Nephron progenitor cell (in vitro differentiated cells): ENCODE results near the gene SRRT.

Experiments used
- DNase-seq: peaks from one replicate; pipeline ENCODE4 v3.0.0; 2021
- H3K27ac Mint-ChIP-seq: 2 replicates; pipeline ENCODE4 v1.8.0; 2021; ENCODE audit warnings: mild to moderate bottlenecking, moderate library complexity, mixed read lengths
- H3K27me3 Mint-ChIP-seq: 2 replicates; pipeline ENCODE4 v1.8.0; 2021; ENCODE audit warnings: mild to moderate bottlenecking, low read depth, mixed read lengths; ENCODE audit not compliant: poor library complexity
- H3K36me3 Mint-ChIP-seq: 2 replicates; pipeline ENCODE4 v1.8.0; 2021; ENCODE audit warnings: low read depth, mixed read lengths
- H3K4me1 Mint-ChIP-seq: 2 replicates; pipeline ENCODE4 v1.8.0; 2021; ENCODE audit warnings: mixed read lengths
- H3K4me3 Mint-ChIP-seq: 2 replicates; pipeline ENCODE4 v1.8.0; 2021; ENCODE audit warnings: mild to moderate bottlenecking, moderate library complexity, mixed read lengths
- H3K9me3 Mint-ChIP-seq: 2 replicates; pipeline ENCODE4 v1.8.0; 2021; ENCODE audit warnings: mild to moderate bottlenecking, moderate library complexity, mixed read lengths
- CTCF ChIP-seq: fragments of 200-600 bp; sonication (generic); IDR thresholded peaks from 2 replicates; pipeline ENCODE4 v1.5.0; 2021; ENCODE audit warnings: antibody characterized with exemption

The SRRT gene

GRCh38 chr7:100874577-100875355 lies at the start of gene SRRT:
Gene SRRT, plus strand, starts transcription at chr7:100875103. Its CDS starts 488 bp downstream, at chr7:100875591.
- Mint-ChIP-seq H3K4me1 (peaks cover 55% of the 10 kb centered on the region), H3K4me3 (peak within 1 kb of the TSS; percentile 99), H3K27ac (peak within 1 kb of the TSS; percentile 100), H3K27me3 (peaks cover 3% of the 10 kb centered on the region), H3K9me3 (no peaks in the 10 kb centered on the region), H3K36me3 (peaks cover 77% of the 10 kb centered on the region)
- TF ChIP-seq CTCF, result peak; percentile 31
- DNase-seq, result peak; percentile 98

GRCh38 chr7:100825215-100825671 lies 49.7 kb upstream of the SRRT start:
- Mint-ChIP-seq H3K4me1 (peaks cover 47% of the 10 kb centered on the region), H3K27ac (peak overlapping the region; percentile 47), H3K36me3 (peaks cover 21% of the 10 kb centered on the region), H3K9me3 (no peaks in the 10 kb centered on the region), H3K4me3 (peak overlapping the region; percentile 100), H3K27me3 (peaks cover 3% of the 10 kb centered on the region)
- no peak for TF ChIP-seq CTCF
- DNase-seq, result peak; percentile 29

- peaks cover 15% of the 10 kb centered on the region for H3K36me3 Mint-ChIP-seq
- H3K9me3 Mint-ChIP-seq, result no peaks in the 10 kb centered on the region
- DNase-seq, result no peak
- TF ChIP-seq CTCF, result peak; percentile 9
- peaks cover 5% of the 10 kb centered on the region for H3K27me3 Mint-ChIP-seq
- H3K27ac Mint-ChIP-seq, result peak overlapping the region; percentile 83
- H3K4me1 Mint-ChIP-seq, result peaks cover 47% of the 10 kb centered on the region
- peak overlapping the region; percentile 100 for H3K4me3 Mint-ChIP-seq
Observed at GRCh38 chr7:100825751-100826513, 49.0 kb upstream of the SRRT start.

GRCh38 chr7:100826514-100827329 lies 48.2 kb upstream of the SRRT start:
- Mint-ChIP-seq H3K4me3 (peak overlapping the region; percentile 100), H3K9me3 (no peaks in the 10 kb centered on the region), H3K4me1 (peaks cover 47% of the 10 kb centered on the region), H3K27me3 (peaks cover 7% of the 10 kb centered on the region), H3K27ac (peak overlapping the region; percentile 83), H3K36me3 (peaks cover 13% of the 10 kb centered on the region)
- DNase-seq, result peak; percentile 38
- TF ChIP-seq CTCF, result no peak

- Mint-ChIP-seq H3K9me3 (no peaks in the 10 kb centered on the region), H3K27me3 (peaks cover 11% of the 10 kb centered on the region), H3K4me3 (peak within 1 kb of the TSS; percentile 100), H3K27ac (peak within 1 kb of the TSS; percentile 96), H3K4me1 (peaks cover 47% of the 10 kb centered on the region), H3K36me3 (peaks cover 7% of the 10 kb centered on the region)
- DNase-seq, result peak; percentile 91
- peak; percentile 51 for TF ChIP-seq CTCF
Observed at GRCh38 chr7:100827330-100828226, 47.3 kb upstream of the SRRT start, which contains the start of gene EPHB4. Gene EPHB4, minus strand, starts transcription at chr7:100827523. Its CDS starts 493 bp downstream, at chr7:100827030.
